ENCODE results near the gene TBKBP1.
A peak's percentile ranks its signal among the peaks of the same experiment; 100 is the strongest.

TBKBP1 gene

GRCh38 chr17:47693731-47694580, at the start of gene TBKBP1:
TBKBP1 (plus strand) TSS chr17:47694161; CDS start chr17:47696113, 1,952 bp downstream.
- DNase-seq: peak; percentile 82 to 86

GRCh38 chr17:47644324-47644723, 49.6 kb upstream of the TBKBP1 start:
- DNase-seq: no peak

GRCh38 chr17:47649153-47649971, 44.6 kb upstream of the TBKBP1 start, which contains the start of gene KPNB1:
KPNB1 (plus strand) TSS chr17:47649919; CDS start chr17:47650245, 326 bp downstream.
- peak; percentile 100 for DNase-seq

GRCh38 chr17:47649972-47650524, 43.9 kb upstream of the TBKBP1 start:
- no peak for DNase-seq

GRCh38 chr17:47650525-47651522, 43.1 kb upstream of the TBKBP1 start:
- peak; percentile 96 to 98 for DNase-seq

- no peak for DNase-seq
Observed at GRCh38 chr17:47651704-47652103, 42.3 kb upstream of the TBKBP1 start.

GRCh38 chr17:47652570-47652969, 41.4 kb upstream of the TBKBP1 start:
- DNase-seq: no peak

- DNase-seq: no peak
Observed at GRCh38 chr17:47653442-47653841, 40.5 kb upstream of the TBKBP1 start.

- no peak for DNase-seq
Observed at GRCh38 chr17:47654991-47655390, 39.0 kb upstream of the TBKBP1 start.

GRCh38 chr17:47660064-47660492, 33.9 kb upstream of the TBKBP1 start:
- DNase-seq: no peak

- DNase-seq: peak; percentile 26 to 71
Observed at GRCh38 chr17:47663912-47664623, 29.9 kb upstream of the TBKBP1 start.

GRCh38 chr17:47664624-47664941, 29.4 kb upstream of the TBKBP1 start:
- no peak for DNase-seq

- no peak for DNase-seq
Observed at GRCh38 chr17:47665655-47666054, 28.3 kb upstream of the TBKBP1 start.

GRCh38 chr17:47669081-47669480, 24.9 kb upstream of the TBKBP1 start:
- no peak for DNase-seq

GRCh38 chr17:47670064-47670463, 23.9 kb upstream of the TBKBP1 start:
- no peak for DNase-seq

GRCh38 chr17:47674499-47674898, 19.5 kb upstream of the TBKBP1 start:
- no peak for DNase-seq

GRCh38 chr17:47675380-47676198, 18.4 kb upstream of the TBKBP1 start:
- no peak for DNase-seq

- DNase-seq: no peak
Observed at GRCh38 chr17:47676199-47676472, 17.8 kb upstream of the TBKBP1 start.

- no peak for DNase-seq
Observed at GRCh38 chr17:47676510-47677165, 17.3 kb upstream of the TBKBP1 start.

- DNase-seq: no peak
Observed at GRCh38 chr17:47678196-47678595, 15.8 kb upstream of the TBKBP1 start.

Measured in NCI-H524 (cell line).